GM18499 (cell line): ENCODE data around the gene SELENON.

Experiments used
- ATAC-seq: cut with Tn5 transposase; IDR thresholded peaks from one replicate; pipeline ENCODE4 v1.9.1; 2021; ENCODE audit warnings: moderate number of reproducible peaks; ENCODE audit not compliant: insufficient read depth, unreplicated experiment

SELENON gene

GRCh38 chr1:25858906-25859789 lies 59.2 kb downstream of the SELENON start, which contains the start of gene AUNIP:
TSS of gene AUNIP (minus strand) at chr1:25859457. CDS start at chr1:25859357, 100 bp downstream.
- ATAC-seq = no peak

DNA sequence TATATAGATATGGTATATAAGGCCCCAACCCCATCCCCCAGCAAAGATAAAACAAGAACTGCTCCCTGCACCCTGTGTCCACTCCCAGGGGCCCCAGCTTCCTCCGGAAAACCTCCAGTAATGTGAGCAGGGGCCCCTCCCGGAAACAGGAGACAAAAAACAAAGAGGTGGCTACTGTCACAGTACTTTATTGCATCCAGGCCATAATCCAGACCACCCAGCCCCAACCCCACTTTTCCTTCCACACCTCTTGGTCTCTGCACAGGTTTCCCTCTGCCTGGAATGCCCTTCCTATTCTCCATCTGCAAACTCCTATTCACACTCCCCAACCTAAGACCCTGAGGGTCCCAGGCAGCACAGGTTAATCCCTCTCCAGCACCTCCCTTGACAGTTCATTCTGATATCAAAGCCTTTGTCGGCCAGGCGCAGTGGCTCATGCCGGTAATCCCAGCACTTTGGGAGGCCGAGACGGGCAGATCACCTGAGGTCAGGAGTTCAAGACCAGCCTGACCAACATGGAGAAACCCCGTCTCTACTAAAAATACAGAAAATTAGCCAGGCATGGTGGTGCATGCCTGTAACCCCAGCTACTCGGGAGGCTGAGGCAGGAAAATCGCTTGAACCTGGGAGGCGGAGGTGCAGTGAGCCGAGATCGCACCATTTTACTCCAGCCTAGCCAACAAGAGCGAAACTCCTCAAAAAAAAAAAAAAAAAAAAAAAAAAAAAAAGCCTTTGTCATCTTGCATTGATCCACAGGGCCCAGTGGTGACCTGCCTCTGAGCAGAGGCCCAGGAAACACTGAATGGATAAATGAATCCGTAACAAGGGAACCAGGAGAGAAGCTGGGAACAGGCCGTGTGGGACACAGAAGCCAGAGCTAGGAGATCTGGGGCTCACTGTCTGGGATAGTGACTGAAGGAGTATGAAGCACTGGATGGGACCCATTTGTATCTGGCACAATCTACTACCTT lies 61.6 kb downstream of the SELENON start:
- ATAC-seq = no peak

DNA sequence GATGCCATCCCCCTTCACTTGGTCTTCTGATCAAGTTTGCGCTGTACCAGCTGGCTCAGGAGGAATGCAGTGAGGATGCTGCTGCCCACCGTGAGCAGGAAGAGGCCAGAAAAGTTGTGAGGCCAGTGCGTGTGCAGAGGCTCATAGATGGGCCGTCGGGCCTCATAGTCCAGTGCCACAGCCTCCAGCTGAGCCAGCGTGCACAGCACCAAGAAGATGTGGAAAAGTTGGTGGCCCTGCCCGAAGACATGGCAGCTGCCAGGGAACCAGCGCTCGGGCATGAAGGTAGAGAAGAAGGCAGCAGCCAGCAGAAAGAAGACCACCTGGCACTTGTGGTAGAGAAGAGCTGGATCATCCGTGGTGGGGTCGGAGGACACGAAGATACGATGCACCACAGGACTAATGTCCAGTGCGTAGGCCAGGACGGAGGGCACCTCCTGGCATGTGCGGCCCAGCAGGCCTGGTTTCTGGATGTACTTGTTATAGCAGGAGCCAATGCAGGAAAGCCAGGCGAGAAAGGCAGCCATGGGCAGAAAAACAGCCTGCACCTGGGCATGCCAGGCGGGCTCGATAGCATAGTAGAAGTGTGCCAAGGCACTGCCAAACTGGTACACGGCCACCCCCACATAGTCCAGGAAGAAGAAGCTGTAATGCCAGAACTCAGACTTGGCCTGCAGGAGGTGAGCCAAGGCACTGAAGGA lies 62.9 kb downstream of the SELENON start:
- ATAC-seq = no peak

- no peak for ATAC-seq
Observed at GRCh38 chr1:25863486-25864262, 63.7 kb downstream of the SELENON start.

DNA sequence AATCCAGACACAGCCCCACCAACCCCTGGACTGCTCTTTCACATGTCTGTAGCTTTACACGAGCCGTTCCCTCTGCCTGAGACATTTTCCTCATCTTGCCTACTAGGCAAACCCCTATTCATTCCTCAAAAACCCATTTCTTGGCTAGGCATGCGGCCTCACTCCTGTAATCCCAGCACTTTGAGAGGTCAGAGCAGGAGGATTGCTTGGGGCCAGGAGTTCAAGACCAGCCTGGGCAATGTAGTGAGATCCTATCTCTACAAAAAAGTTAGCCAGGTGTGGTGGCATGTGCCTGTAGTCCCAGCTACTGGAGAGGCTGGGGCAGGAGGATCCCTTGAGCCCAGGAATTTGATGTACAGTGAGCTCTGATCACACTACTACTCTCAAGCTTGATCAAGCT lies 64.4 kb downstream of the SELENON start:
- ATAC-seq = no peak

GRCh38 chr1:25866288-25866687 lies 66.3 kb downstream of the SELENON start:
- no peak for ATAC-seq

GRCh38 chr1:25867210-25867991 lies 67.4 kb downstream of the SELENON start:
- no peak for ATAC-seq
